GM18909 (cell line): ENCODE data around the gene RIMBP3C.
A peak's percentile ranks its signal among the peaks of the same experiment; 100 is the strongest.
"Not testable (repeated sequence)": the region's sequence is repeated elsewhere in the genome, so short reads cannot be mapped to it uniquely, and the experiment has no call there.

Experiments used
- ATAC-seq: cut with Tn5 transposase; IDR thresholded peaks from one replicate; pipeline ENCODE4 v1.9.1; 2021; ENCODE audit warnings: mild to moderate bottlenecking; ENCODE audit not compliant: unreplicated experiment, poor library complexity

RIMBP3C gene, protein sequence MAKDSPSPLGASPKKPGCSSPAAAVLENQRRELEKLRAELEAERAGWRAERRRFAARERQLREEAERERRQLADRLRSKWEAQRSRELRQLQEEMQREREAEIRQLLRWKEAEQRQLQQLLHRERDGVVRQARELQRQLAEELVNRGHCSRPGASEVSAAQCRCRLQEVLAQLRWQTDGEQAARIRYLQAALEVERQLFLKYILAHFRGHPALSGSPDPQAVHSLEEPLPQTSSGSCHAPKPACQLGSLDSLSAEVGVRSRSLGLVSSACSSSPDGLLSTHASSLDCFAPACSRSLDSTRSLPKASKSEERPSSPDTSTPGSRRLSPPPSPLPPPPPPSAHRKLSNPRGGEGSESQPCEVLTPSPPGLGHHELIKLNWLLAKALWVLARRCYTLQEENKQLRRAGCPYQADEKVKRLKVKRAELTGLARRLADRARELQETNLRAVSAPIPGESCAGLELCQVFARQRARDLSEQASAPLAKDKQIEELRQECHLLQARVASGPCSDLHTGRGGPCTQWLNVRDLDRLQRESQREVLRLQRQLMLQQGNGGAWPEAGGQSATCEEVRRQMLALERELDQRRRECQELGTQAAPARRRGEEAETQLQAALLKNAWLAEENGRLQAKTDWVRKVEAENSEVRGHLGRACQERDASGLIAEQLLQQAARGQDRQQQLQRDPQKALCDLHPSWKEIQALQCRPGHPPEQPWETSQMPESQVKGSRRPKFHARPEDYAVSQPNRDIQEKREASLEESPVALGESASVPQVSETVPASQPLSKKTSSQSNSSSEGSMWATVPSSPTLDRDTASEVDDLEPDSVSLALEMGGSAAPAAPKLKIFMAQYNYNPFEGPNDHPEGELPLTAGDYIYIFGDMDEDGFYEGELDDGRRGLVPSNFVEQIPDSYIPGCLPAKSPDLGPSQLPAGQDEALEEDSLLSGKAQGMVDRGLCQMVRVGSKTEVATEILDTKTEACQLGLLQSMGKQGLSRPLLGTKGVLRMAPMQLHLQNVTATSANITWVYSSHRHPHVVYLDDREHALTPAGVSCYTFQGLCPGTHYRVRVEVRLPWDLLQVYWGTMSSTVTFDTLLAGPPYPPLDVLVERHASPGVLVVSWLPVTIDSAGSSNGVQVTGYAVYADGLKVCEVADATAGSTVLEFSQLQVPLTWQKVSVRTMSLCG (N-terminal part only)

DNA sequence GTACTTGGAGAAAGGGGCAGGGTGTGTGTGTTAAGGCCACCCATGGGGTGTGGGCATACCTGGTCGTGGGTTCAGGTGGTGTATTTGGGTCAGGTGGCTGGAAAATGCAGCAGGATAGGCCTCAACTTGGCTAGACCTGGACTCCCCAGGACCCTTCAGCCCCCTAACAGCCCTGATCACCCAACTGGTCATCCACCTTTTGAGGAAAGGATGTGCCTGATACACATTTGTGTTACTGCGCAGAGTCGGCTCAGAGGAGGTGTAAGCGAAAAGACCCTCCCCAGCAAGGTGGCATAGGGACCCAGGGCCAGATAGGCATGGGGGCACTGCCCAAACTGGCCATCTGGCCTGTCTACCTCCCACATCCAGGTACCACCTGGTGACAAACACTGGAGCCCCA lies at the start of gene RIMBP3C:
Gene RIMBP3C, minus strand, starts transcription at position 101 of the 400 bp plus-strand sequence. CDS start 485 bp downstream, outside the sequence.
- not testable (repeated sequence) for ATAC-seq

DNA sequence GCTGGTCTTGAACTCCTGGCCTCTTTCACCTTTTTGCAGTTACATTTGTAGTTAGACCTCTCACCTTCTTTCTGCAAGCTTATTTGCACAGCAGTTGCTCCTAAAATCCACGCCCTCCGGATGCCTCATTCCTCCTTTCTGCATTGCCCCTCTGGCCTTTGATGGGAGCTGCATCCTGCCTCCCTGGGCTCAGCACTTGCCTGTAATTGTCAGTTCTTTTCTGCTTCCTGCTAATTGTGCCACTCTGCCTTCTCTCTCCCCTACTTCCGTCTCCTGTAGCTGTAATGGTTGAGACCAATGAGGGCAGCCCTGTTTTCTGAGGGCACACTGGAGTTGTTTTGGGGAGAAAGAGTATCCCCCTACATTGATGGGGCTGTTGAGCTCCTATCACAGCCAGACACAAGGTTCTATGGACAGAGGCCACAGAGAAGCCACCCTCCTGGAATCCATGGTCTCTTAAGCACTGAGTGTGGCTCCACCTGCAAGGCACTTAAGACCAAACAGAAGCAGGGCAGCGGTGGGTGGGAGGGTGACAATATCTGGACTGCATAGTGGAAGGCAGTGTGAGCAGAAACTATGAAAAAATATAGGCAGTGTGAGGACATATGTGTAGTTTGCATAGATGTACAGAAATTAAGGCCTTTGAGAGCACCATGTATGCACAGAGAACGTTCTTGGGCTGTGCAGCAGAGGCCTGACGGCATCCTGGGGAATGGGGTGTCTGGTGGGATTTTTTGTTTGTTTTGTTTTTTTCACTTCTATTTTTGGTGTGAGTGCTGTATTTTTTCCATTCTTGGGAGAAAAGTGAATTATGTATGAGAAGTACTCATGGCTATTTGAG lies 48.0 kb upstream of the RIMBP3C start:
- no peak for ATAC-seq

DNA sequence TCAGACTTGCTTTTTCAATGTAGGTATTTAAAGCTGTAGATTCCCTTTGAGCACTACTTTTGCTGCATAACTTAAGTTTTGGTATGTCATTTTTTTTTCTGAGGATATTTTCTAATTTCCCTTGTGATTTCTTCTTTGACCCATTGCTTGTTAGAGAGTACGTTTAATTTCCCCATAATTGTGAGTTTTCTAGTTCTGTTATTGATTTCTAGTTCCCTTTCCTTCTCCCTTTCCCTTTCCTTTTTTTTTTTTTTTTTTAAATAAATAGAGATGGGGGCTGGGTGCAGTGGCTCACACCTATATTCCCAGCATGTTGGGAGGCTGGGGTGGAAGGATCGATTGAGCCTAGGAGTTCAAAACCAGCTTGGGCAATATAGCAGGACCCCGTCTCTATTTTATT lies 47.0 kb upstream of the RIMBP3C start:
- no peak for ATAC-seq

DNA sequence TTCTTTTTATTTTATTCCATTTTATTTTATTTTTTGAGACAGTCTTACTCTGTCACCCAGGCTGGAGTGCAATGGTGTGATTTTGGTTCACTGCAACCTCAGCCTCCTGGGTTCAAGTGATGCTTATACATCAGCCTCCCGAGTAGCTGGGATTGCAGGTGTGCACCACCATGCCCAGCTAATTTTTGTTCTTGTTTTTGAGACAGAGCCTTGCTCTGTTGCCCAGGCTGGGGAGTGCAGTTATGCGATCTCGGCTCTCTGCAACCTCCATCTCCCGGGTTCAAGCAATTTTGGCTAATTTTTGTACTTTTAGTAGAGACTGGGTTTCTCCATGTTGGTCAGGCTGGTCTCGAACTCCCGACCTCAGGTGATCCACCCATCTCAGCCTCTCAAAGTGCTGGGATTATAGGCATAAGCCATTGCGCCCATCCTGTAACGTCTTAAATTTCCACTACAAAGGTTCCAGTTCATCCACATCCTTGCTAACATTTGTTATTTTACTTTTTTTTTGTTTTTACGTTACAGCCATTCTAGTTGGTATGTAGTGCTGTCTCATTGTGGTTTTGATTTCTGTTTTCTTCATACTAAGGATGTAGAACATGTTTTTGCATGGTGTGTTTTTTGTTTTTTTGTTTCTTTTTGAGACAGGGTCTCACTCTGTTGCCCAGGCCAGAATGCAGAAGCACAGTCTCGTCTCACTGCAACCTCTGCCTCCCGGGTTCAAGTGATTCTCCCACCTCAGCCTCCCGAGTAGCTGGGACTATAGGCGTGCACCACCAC lies 45.3 kb upstream of the RIMBP3C start:
- ATAC-seq = not testable (repeated sequence)

DNA sequence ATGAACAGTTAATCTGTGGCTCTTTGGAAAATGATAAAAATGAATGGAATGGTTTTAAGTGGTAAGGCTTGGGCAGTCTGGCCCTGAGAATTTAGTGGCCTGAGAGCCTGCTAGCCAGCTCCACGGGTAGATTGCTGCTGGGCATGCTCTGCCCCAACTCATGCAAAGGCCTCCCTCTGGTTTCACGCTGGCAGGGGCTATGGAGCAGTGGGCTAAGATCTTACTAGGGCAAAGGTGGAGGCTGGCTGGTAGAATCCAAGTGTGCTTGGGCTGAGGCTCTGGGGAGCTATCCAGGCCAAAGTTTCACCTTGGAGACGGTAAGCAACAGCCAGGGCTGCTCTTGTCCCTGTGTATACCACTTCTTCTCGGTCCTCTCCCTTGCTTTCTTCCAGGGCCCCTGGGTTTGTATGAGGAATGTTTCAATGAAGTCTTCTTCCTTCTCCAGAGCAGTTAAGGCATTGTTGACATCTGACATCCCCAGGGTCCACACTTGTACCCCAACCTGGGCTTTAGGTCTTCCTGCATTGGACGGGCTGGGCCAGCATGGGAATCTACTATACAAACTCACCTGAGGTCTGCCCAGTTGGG lies 43.7 kb upstream of the RIMBP3C start:
- ATAC-seq = no peak

DNA sequence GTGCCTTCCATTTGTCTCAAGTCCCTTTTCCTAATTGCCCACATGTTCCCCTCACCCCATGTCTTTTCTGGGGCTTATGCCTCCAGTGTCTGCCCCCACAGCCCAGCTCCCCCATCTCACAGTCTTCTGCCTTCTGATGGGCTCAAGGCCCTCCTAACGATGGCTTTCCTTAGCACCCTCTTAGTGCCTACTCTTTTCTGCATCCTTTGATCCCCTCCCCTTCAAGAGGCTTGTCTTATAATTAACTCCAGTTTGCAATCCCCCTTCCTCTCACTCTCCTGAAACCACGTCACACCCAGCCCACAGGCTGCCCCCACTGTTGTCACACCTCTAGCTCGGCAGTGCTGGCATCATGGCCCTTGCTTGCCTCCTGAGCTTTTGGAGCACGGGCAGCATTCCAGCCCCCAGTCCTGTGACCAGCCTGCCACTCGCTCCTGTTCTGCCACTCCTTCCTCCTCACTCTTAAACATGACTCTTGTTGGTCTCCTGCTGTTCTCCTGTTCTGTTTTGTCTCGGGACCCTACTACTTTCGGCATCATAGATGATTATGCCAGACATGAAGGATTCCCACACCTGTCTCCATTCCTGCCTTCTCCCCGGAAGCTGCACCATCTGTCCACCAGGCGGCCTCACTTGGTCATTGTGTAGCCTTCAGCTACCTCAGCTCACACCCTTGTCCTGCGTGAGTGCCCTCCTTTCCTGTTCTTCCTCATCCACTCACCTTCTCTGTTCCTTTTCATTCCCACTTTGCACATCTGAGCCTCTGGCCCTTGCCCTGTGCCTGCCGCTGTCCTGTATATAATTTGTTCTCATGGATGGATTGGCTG lies 42.4 kb upstream of the RIMBP3C start:
- no peak for ATAC-seq

DNA sequence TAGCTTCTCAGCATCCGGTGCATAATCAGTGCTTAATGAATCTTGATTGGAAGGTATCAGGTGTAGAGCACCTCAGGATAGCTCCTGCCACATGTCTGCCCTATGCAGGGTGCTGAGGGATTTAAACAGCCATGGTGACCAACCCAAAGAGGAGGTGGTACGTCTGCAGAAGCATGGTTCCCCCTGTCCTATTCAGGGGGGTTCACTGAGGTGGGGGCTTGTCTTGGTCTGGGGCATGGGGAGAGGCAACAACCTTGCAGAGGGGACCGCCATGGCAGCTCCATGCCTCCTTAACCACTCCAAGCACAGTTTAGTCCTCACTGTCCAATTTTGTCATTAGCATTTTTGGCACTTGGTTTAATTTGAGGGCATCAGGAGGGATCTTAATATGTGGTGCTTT lies 41.2 kb upstream of the RIMBP3C start:
- no peak for ATAC-seq

DNA sequence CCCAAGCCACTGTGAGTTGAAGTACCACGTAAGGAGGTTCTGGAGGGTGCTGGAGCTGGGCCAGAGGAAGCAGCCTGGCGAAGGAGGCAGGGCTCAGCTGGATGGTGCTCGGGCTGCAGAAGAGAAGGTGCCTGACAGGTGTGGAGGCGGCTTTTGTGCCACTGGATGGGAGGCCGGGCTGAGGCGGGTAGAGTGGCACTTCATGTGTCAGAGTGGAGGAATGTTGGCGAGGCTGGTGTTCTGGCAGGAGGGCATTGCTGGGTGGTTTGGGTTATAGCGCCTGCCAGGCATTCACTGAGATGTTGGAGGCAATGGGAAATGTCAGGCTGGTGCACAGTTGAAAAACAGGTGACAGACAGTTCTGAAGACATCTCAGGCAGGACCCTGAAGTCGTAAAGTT lies 40.4 kb upstream of the RIMBP3C start:
- ATAC-seq = no peak

DNA sequence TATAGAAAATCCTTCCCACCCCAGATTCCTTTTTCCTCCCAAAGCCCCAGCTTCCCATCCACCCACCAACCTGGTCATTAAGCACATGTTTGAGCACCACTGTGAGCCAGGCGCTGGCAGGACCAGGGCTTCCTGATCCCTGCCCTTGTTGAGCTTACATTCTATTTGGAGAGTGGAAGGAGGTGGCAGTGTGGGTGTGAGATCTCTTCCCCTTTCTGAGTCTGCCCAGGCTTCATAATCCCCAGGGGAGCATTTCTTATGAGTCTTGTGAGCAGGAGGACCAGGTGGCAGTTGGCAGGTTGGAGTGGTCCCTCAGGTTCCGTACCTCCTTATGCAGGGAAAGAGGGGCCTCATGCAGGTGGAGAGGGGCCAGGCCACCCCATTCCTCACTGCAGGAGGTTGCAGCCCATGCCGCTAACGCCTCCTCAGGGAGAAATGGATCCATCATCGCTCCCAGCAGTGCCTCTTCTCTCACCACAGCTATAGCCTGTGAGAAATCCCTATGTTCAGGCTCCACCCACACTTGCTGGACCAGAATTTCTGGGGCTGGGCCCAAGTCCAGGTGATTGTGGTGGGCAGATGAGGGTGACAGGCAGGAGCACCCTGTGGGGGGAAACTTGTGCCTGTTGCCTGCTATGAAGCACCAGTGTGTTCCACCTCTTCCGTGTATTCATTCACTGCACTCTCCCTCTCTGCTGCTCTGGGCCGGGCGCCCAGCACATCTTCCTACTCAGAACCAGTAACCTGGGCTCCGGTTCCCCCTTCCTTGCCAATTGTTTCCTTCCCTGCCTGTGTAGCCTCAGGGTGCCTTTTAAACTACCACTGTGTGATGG lies 39.8 kb upstream of the RIMBP3C start:
- no peak for ATAC-seq

DNA sequence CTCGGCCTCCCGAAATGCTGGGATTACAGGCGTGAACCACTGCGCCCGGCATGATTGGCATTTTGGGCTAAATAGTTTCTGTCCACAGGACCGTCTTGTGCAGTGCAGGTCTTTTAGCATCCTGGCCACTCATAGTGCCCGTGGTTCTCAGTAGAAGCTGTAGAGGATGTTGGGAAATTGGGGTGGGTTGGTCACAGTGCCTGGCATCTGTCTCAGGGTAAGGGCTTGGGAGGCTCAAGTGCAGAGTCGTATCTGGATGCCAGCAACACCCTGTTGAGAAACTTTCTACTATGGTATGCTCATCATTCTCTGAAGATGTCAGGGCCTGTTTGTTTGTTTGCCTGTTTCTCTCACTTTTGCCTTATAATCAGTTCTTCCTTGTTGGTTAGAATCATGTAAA lies 38.1 kb upstream of the RIMBP3C start:
- no peak for ATAC-seq

DNA sequence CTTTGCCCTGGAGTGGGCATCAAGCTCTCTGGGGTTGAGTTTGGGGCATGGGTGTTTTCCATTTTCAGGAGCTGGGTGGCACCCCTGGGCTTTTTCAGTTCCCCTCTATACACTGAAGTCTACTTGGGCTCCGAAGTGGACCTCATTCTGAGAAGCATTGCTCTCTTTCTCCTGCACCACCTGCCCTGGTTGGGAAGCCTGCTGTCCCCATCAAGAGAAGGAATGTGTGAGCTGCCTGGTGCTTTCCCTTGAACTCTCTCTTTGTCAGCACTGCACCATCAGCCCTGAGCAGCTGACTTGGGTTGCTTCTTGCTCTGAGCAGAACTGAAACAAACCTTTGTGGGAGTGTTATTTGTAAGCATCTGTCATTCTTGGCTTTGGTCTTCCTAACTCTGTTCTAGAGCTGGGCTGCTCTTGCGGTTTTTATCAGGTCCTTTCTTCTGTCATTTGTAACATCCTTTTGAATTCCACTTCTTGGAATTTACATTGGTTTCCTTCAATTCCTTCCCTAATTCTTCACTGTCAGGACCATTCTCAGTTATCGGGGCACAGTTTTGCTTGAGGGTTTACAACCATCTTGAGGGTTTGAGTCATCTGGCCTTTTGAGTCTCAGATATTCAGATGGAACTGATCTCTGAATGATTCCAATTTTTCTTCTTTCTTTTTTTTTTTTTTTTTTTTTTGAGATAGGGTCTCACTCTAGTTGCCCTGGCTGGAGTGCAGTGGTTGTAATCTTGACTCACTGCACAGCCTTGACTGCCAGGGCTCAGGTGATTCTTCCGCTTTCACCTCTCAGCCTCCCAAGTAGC lies 36.7 kb upstream of the RIMBP3C start:
- ATAC-seq = peak; percentile 79

DNA sequence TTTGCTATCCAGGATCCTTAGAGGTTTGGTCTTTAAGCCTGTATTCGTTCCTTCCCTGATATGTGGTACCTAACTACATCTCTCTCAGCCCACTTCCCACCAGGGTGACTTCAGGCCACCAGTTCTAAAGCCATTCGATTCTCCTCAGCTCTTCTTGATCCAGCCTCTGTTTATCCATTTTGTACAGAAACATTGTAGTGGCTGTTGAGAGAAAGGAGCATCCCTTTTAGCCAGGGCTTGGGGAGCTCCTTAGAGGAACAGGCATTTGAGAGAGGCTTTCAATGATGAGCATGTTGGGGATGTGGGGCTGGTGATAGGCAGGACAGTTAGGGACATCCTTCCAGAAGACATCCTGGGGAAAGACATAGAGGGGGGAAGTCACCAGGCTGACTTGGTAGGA lies 34.1 kb upstream of the RIMBP3C start:
- no peak for ATAC-seq

DNA sequence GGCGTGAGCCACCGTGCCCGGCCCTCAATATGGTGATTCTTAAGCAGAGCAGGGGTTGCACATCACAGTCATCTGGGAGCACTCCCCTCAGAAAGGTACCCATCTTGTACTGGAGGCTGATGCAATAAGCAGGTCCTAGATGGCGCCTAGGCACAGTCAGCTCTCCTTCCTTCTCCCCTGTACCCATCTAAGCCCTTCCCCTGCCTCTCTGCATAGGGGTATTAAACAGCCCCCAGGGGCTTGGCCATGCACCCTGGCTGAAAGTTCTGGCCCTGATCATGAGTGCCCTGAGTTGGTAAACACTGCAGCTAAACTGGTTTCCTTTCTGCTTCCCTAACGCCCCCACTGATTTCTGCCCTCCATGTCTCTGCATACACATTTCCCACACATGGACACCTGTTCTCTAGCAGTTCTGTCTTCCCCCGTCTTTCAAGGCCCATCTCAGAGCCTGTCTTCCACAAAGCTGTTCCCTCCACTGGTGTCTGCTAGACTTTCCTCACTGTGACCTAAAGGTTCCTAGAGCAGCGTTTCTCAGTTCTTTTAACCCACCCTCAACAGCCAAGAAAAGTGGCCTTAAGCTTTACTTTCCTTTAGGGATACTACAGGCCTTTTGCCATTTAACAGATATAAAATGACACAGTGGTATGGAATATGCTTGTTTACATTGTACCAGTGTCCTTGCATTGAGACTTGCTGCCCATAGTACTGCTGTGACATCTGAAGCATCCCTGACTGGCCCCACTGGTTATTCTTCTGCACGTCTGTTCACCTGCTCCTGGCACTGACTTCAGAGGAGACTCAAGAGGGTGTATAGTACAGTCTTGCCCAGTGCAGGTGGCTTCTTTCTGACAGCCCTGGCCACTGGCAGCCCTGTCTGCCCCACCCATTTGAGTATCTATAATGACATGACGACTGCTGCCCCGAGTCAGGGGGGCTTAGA lies 31.8 kb upstream of the RIMBP3C start:
- no peak for ATAC-seq

DNA sequence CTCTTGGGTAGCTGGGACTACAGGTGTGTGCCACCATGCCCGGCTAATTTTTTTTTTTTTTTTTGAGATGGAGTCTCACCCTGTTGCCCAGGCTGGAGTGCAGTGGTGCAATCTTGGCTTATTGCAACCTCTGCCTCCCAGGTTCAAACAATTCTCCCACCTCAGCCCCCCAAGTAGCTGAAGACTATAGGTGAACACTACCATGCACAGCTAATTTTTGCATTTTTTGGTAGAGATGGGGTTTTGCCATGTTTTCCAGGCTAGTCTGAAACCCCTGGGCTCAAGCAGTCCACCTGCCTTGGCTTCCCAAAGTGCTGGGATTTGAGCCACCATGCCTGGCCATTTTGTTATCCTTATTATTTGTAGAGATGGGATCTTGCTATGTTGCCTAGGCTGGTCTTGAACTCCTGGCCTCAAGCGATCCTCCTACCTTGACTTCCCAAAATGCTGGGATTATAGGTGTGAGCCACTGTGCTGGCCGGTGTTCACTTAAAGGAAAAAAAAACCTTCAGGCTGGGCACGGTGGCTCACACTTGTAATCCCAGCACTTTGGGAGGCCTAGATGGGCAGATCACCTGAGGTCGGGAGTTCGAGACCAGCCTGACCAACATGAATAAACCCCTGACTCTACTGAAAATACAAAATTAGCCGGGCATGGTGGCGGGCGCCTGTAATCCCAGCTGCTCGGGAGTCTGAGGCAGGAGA lies 29.9 kb upstream of the RIMBP3C start:
- ATAC-seq = not testable (repeated sequence)

DNA sequence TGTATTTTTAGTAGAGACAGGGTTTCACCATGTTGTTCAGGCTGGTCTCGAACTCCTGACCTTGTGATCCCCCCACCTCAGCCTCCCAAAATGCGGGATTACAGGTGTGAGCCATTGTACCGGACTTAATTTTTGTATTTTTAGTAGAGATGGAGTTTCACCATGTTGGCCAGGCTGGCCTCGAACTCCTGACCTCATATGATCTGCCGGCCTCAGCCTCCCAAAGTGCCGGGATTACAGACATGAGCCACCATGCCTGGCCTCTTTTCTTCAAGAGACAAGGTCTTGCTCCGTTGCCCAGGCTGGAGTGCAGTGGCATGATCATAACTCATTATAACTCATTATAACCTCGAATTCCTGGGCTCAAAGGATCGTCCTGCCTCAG lies 29.4 kb upstream of the RIMBP3C start:
- not testable (repeated sequence) for ATAC-seq
